ENCODE measurements around the gene VTI1A. TPM values are rescaled to one million over a fixed set of nuclear protein-coding genes. Genes with fewer than 3 reads are reported as not detected.

The VTI1A gene
- total RNA-seq, 1 donor from 2014 or later, result 33.3 TPM

DNA sequence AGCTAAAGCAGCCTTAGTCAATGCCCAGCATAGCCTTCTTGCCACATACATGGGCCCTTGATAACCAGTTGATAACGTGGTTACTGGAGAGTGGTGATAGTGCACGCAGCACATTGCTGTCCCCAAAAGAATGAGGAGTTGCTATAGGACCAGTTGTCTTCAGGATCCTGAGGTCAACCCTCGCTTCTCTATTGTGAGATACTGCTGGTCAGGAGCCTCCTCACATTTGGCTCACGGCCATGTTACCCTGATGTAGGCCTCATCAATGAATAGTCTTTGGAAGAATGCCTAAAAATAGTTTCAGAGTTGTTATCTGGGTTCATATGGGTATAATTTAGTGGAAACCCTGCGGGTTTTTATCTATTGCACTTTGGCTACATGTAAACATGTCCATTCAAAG is 230.7 kb downstream of the VTI1A start:
- Mint-ChIP-seq H3K36me3 (ENCODE audit: low read depth, unreplicated experiment) (no peaks in the 10 kb centered on the region), H3K4me1 (ENCODE audit: low read depth, unreplicated experiment) (no peaks in the 10 kb centered on the region), H3K27ac (ENCODE audit: unreplicated experiment) (no peak overlapping the region), H3K4me3 (ENCODE audit: unreplicated experiment) (no peak overlapping the region), H3K27me3 (ENCODE audit: low read depth, unreplicated experiment) (no peaks in the 10 kb centered on the region), H3K9me3 (ENCODE audit: unreplicated experiment) (no peaks in the 10 kb centered on the region)
- Histone ChIP-seq H3K9ac (ENCODE audit: low read length) (no peak overlapping the region), H3K4me2 (ENCODE audit: low read length) (no peak overlapping the region), H2AFZ (ENCODE audit: low read depth, low read length) (no peak overlapping the region), H3K79me2 (ENCODE audit: insufficient read depth, low read length) (no peaks in the 10 kb centered on the region), H3K36me3 (ENCODE audit: insufficient read depth, low read length) (peaks cover 4% of the 10 kb centered on the region), H3K27me3 (ENCODE audit: insufficient read depth, low read length) (no peaks in the 10 kb centered on the region), H3K4me3 (ENCODE audit: insufficient read depth, low read depth, low read length) (no peak overlapping the region), H3K27ac (ENCODE audit: low read depth, low read length) (no peak overlapping the region), H3K4me1 (ENCODE audit: insufficient read depth, low read length) (no peaks in the 10 kb centered on the region), H3K9me3 (ENCODE audit: insufficient read depth, low read depth, low read length) (no peaks in the 10 kb centered on the region), H4K20me1 (ENCODE audit: insufficient read depth, low read length) (no peaks in the 10 kb centered on the region)
- DNase-seq (ENCODE audit: low read depth), result no peak
- TF ChIP-seq EZH2 (IDR thresholded peaks at IDR 0.05; ENCODE audit: insufficient read depth, low read length) (no peak), CTCF (IDR thresholded peaks at IDR 0.05; ENCODE audit: insufficient read depth, low read depth, low read length) (no peak)
- FAIRE-seq, result no peak

GRCh38 chr10:112678581-112678980 is 231.6 kb downstream of the VTI1A start:
- H3K4me3 Mint-ChIP-seq (ENCODE audit: unreplicated experiment), result no peak overlapping the region
- DNase-seq (ENCODE audit: low read depth) (no peak), FAIRE-seq (no peak)
- no peaks in the 10 kb centered on the region for H3K79me2 ChIP-seq (ENCODE audit: insufficient read depth, low read length)
- H3K27ac ChIP-seq (ENCODE audit: low read depth, low read length), result no peak overlapping the region
- H3K27me3 ChIP-seq (ENCODE audit: insufficient read depth, low read length), result no peaks in the 10 kb centered on the region
- no peaks in the 10 kb centered on the region for H3K27me3 Mint-ChIP-seq (ENCODE audit: low read depth, unreplicated experiment)
- H3K4me2 ChIP-seq (ENCODE audit: low read length), result no peak overlapping the region
- no peaks in the 10 kb centered on the region for H3K9me3 Mint-ChIP-seq (ENCODE audit: unreplicated experiment)
- peaks cover 4% of the 10 kb centered on the region for H3K36me3 ChIP-seq (ENCODE audit: insufficient read depth, low read length)
- no peaks in the 10 kb centered on the region for H3K9me3 ChIP-seq (ENCODE audit: insufficient read depth, low read depth, low read length)
- no peaks in the 10 kb centered on the region for H3K4me1 Mint-ChIP-seq (ENCODE audit: low read depth, unreplicated experiment)
- H3K4me1 ChIP-seq (ENCODE audit: insufficient read depth, low read length), result no peaks in the 10 kb centered on the region
- TF ChIP-seq EZH2 (IDR thresholded peaks at IDR 0.05; ENCODE audit: insufficient read depth, low read length), result no peak
- no peak for TF ChIP-seq CTCF (IDR thresholded peaks at IDR 0.05; ENCODE audit: insufficient read depth, low read depth, low read length)
- no peak overlapping the region for H3K4me3 ChIP-seq (ENCODE audit: insufficient read depth, low read depth, low read length)
- no peak overlapping the region for H3K9ac ChIP-seq (ENCODE audit: low read length)
- H4K20me1 ChIP-seq (ENCODE audit: insufficient read depth, low read length), result no peaks in the 10 kb centered on the region
- H2AFZ ChIP-seq (ENCODE audit: low read depth, low read length), result no peak overlapping the region
- no peaks in the 10 kb centered on the region for H3K36me3 Mint-ChIP-seq (ENCODE audit: low read depth, unreplicated experiment)
- no peak overlapping the region for H3K27ac Mint-ChIP-seq (ENCODE audit: unreplicated experiment)

GRCh38 chr10:112678987-112679386 is 232.0 kb downstream of the VTI1A start:
- Histone ChIP-seq H3K79me2 (ENCODE audit: insufficient read depth, low read length) (no peaks in the 10 kb centered on the region), H2AFZ (ENCODE audit: low read depth, low read length) (no peak overlapping the region), H4K20me1 (ENCODE audit: insufficient read depth, low read length) (no peaks in the 10 kb centered on the region), H3K27ac (ENCODE audit: low read depth, low read length) (no peak overlapping the region), H3K36me3 (ENCODE audit: insufficient read depth, low read length) (peaks cover 4% of the 10 kb centered on the region), H3K4me1 (ENCODE audit: insufficient read depth, low read length) (no peaks in the 10 kb centered on the region), H3K27me3 (ENCODE audit: insufficient read depth, low read length) (no peaks in the 10 kb centered on the region), H3K9me3 (ENCODE audit: insufficient read depth, low read depth, low read length) (no peaks in the 10 kb centered on the region), H3K9ac (ENCODE audit: low read length) (no peak overlapping the region), H3K4me2 (ENCODE audit: low read length) (no peak overlapping the region), H3K4me3 (ENCODE audit: insufficient read depth, low read depth, low read length) (no peak overlapping the region)
- Mint-ChIP-seq H3K9me3 (ENCODE audit: unreplicated experiment) (no peaks in the 10 kb centered on the region), H3K4me3 (ENCODE audit: unreplicated experiment) (no peak overlapping the region), H3K27me3 (ENCODE audit: low read depth, unreplicated experiment) (no peaks in the 10 kb centered on the region), H3K4me1 (ENCODE audit: low read depth, unreplicated experiment) (no peaks in the 10 kb centered on the region), H3K36me3 (ENCODE audit: low read depth, unreplicated experiment) (no peaks in the 10 kb centered on the region), H3K27ac (ENCODE audit: unreplicated experiment) (no peak overlapping the region)
- DNase-seq (ENCODE audit: low read depth) (no peak), FAIRE-seq (no peak)
- TF ChIP-seq CTCF (IDR thresholded peaks at IDR 0.05; ENCODE audit: insufficient read depth, low read depth, low read length) (no peak), EZH2 (IDR thresholded peaks at IDR 0.05; ENCODE audit: insufficient read depth, low read length) (no peak)

Measured in astrocyte (in vitro differentiated cells and primary cell).